HG02981 (cell line): ENCODE data around the gene VEGFD.

ENCODE experiments used
- ATAC-seq: cut with Tn5 transposase; IDR thresholded peaks from one replicate; pipeline ENCODE4 v1.9.1; 2021; ENCODE audit warnings: mild to moderate bottlenecking, moderate library complexity; ENCODE audit not compliant: unreplicated experiment

VEGFD gene

GRCh38 chrX:15366506-15367352 lies 17.5 kb downstream of the VEGFD start:
- ATAC-seq, result no peak

DNA sequence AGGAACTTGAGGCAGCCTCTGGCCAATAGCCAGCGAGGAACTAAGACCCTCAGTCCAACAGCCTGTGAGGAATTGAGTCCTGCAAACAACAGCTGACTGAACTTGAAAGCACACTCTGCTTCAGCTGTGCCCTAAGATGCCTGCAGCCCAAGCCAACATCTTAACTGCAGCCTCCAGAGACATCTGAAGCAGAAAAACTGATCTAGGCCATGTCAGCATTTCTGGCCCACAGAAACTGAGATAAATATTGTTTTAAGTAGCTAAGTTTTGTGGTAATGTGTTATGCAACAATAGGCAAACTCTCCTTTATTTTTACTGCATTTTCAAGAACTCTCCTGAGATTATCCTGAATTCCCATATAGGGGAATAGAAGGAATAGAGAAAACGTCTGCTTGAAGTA lies 24.5 kb downstream of the VEGFD start:
- no peak for ATAC-seq

GRCh38 chrX:15358533-15358932 lies 25.7 kb downstream of the VEGFD start:
- no peak for ATAC-seq

DNA sequence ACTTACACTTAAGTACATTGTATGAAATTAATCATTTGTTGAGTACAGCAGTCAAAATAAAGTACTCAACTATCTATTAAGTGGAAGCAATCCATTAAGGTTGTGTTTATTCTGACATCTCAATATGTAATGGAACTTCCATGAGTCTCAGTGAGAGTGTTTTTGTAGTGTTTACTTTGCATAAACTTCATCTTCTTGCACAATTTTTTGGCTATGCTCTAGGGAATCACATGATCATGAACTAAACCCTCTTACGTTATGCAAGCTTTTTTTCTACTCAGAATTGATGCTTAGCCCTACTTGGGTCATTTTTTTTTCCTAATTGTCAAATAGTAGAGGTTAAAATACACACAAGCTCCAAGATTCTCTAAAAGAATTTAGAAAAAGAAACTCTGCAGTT lies 27.8 kb downstream of the VEGFD start:
- ATAC-seq, result no peak

- no peak for ATAC-seq
Observed at GRCh38 chrX:15350329-15350996, 33.8 kb downstream of the VEGFD start.

- no peak for ATAC-seq
Observed at GRCh38 chrX:15349046-15349445, 35.2 kb downstream of the VEGFD start.

DNA sequence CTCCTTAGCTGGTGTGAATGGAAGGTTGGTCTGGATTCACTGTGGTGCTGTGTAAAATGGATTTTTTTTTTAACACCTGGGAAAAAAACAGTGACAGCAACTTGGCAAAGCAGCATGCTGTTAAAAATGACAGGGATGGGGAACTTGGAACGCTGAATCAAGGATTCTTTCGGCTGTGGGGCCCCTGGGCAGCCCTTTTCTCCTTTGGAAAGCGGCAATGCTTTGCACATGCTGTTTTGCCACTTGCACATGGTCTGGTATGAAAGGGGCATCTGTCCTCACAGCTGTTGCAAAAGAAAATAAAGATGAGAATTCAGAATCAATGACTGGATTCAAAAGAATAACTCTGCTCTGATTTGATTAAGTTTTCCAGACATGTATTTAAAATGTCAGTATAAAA lies 38.2 kb downstream of the VEGFD start:
- ATAC-seq, result no peak

GRCh38 chrX:15344106-15344505 lies 40.1 kb downstream of the VEGFD start:
- no peak for ATAC-seq

- no peak for ATAC-seq
Observed at GRCh38 chrX:15343075-15343476, 41.1 kb downstream of the VEGFD start.

GRCh38 chrX:15340867-15341266 lies 43.3 kb downstream of the VEGFD start:
- no peak for ATAC-seq

- no peak for ATAC-seq
Observed at GRCh38 chrX:15336023-15336413, 48.2 kb downstream of the VEGFD start.

DNA sequence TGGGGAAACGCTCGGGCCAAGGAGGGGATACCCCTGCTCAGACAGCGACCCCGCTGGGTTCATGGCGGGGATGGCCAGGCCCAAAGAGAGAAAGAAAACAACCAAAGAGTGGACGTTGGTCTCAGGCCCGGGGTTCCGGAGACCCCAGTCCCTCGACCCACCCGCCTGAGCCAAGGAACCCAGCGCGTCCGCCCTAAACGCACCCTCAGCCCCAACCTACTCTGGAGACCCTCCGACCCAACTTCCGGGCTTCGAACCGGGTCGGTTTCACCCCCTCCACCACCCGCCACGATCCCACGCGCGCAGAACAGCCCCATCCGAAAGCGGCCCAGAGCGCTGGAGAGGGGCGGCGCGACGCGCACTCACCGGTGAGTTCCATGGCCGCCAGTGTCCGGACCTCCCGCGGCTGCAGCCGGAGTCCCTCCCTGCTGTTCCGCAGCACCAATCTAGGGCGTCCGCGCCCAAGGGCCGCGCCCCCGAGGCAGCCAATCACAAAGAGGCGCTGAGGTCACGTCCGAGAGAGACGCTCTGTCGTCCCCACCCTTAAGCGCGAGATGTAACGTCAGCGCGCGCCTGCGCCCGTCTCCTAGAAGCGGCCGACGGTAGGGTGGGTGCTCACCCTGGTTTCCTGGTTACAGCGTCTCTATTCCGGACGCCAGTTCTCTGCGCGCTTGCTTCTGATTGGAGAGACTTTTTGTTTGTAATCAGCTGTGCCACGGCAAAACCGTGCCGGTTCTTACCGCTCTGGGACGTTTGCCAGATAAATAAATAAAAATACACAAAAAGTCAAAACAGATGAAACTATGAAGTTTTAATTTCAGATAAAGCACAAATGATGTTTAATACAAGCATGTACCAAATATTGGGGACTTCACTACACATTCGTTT lies 48.8 kb downstream of the VEGFD start, which contains the start of gene PIGA:
PIGA (minus strand) TSS at position 389 of the 888 bp plus-strand sequence. CDS start 3,593 bp downstream, outside the sequence.
- ATAC-seq, result peak; percentile 99

DNA sequence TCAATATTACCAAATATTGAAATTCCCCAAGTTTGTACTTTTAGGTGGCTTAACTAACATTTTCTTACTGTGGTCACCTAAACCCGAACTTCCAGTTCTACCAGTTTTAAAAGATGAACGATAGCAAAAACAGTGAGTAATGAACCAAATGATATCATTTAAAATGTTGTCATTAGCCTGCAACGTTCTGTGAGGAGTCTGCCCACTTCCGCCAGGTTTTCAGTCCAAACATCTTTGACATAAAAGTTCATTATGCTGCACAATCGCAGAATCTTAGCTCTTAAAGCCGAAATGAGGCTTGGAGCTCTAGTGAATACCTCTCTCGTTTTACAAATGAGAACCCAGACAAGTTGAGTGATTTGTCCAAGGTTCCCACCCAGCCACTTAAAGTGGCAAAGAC lies 49.7 kb downstream of the VEGFD start:
- ATAC-seq, result no peak

DNA sequence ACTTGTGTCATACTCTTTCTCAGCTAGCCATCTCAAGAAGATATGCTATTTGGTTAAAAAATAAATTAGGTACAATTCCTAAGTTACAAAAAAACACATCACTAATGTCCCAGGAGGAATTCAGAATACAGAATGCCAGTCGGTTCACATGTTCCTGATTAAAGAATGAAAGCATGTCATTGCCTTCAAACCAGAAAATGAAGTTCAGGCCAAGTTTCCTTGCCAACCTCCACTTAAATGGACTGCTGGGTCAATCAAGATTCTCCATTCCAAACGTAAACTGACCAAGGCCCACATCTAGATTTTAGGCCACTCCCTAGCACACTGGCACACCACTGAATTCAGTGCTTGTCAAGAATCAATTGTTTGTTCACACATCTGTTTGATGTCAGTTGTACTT lies 55.4 kb downstream of the VEGFD start:
- ATAC-seq, result no peak

GRCh38 chrX:15328131-15328530 lies 56.1 kb downstream of the VEGFD start:
- ATAC-seq, result no peak

- no peak for ATAC-seq
Observed at GRCh38 chrX:15322472-15322871, 61.7 kb downstream of the VEGFD start.

GRCh38 chrX:15322072-15322471 lies 62.1 kb downstream of the VEGFD start:
- no peak for ATAC-seq

DNA sequence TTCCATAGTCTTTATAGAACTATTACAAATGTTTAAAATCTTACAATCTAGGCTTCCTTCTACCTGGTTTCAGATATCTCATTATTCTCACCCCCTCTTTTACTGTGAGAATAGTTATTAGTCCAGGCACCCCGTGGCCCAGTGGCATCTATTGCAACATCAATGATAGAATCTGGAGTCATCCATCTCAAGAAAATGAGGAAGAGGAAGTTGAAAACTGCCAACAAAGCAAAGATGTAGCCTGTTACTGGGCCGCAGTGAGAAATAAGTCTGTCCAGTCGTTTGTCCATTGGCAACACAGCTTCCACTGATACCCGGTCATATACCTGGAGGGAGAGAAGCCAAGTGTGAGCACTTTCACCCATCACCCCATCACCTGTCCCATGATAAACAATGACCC lies 62.8 kb downstream of the VEGFD start:
- ATAC-seq, result no peak

GRCh38 chrX:15320297-15320696 lies 63.9 kb downstream of the VEGFD start:
- no peak for ATAC-seq

DNA sequence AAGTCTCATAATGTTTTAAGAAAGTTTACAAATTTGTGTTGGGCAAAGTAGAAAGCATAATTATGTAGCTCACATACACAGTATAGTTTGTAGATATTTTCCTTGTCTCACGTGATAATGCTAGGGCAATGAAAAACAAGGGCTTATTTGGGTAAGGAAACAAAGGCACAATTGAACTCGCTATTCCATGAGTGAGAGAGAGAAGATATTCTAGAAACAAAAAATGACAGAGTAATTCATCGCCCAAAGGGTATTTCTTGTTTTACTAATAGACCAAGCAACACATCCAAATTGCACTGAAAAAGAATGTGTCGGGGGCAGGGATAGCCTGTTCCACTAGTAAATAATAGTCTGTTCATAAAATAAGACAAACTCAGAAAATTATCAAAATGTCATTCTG lies 65.1 kb downstream of the VEGFD start:
- ATAC-seq, result no peak

DNA sequence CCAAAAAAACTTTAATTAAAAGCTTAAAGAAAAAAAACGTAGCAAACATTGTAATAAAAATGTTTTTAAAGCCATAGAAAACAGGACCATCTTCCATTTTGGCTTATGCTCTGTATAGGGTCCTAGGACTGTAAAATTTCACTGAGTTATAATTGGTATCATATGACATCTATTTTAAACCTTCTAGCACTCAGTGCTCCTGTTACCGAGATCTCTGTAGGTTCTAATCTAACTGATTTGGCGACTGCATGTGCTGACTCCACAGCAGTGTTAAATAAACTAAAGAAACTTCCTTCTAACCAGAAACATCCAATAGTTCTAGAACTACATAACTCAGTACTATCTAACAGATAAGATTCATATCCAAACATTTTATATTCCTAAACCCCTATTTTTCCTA lies 68.7 kb downstream of the VEGFD start, which contains the start of gene ASB11:
ASB11 (minus strand) TSS at position 132 of the 400 bp plus-strand sequence; CDS start at position 97, 35 bp downstream.
- ATAC-seq, result no peak
